Measurements from ENCODE around the gene ZNF217. TPM values are rescaled to one million over a fixed set of nuclear protein-coding genes. Genes with fewer than 3 reads are reported as not detected.

Gene ZNF217
- total RNA-seq, 1 experiment from 2014 or later, result 42.9 TPM

DNA sequence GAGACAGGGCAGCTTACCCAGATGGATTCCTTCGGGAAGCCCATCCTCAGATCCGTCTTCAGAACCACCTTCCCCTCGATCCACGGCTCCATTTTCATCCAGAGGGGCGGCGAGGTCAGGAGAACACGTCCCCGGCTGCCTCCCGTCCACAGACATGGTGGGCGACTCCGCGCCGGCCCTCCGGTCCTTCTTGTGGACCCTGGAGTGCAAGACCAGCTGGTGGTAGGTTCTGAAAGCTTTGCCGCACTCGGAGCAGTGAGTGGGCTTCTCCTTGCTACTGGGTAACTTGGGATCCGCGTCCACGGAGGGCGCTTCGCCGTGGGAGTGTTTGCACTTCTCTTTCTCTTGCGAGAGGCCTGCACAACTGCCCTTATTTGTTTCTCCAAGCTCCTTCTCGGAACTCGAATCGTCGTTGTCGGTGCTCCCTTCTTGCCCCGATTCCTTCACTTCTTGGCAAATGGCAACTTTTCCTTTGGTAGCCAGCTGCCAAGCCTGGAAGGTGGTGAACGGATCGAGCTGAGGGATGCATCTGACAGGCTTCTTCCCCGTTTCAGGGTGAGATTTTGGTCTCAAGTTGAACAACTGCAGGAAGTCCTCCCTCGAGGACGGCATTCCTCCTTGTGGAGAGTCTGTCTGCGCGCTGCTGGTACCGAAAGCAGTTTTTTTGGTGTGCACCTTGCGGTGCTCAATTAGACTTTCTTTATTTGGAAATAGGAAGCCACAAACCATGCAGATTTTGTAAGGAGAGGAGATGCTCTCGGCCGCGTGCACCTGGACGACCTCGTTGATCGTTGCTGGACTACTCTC is 12.0 kb downstream of the ZNF217 start:
- Mint-ChIP-seq H3K4me3 (ENCODE audit: unreplicated experiment) (peak overlapping the region; percentile 54), H3K4me1 (ENCODE audit: insufficient read depth, unreplicated experiment) (peaks cover 35% of the 10 kb centered on the region), H3K9me3 (ENCODE audit: unreplicated experiment) (no peaks in the 10 kb centered on the region), H3K27ac (ENCODE audit: low read depth, unreplicated experiment) (peak overlapping the region; percentile 75), H3K27me3 (ENCODE audit: insufficient read depth, unreplicated experiment) (no peaks in the 10 kb centered on the region), H3K36me3 (ENCODE audit: insufficient read depth, unreplicated experiment) (peaks cover 78% of the 10 kb centered on the region)
- DNase-seq (ENCODE audit: unreplicated experiment), result no peak
- intact Hi-C loops (cut with micrococcal nuclease), result no loop called here
- TF ChIP-seq, protein P1, sequence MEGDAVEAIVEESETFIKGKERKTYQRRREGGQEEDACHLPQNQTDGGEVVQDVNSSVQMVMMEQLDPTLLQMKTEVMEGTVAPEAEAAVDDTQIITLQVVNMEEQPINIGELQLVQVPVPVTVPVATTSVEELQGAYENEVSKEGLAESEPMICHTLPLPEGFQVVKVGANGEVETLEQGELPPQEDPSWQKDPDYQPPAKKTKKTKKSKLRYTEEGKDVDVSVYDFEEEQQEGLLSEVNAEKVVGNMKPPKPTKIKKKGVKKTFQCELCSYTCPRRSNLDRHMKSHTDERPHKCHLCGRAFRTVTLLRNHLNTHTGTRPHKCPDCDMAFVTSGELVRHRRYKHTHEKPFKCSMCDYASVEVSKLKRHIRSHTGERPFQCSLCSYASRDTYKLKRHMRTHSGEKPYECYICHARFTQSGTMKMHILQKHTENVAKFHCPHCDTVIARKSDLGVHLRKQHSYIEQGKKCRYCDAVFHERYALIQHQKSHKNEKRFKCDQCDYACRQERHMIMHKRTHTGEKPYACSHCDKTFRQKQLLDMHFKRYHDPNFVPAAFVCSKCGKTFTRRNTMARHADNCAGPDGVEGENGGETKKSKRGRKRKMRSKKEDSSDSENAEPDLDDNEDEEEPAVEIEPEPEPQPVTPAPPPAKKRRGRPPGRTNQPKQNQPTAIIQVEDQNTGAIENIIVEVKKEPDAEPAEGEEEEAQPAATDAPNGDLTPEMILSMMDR (IDR thresholded peaks at IDR 0.05; ENCODE audit: unreplicated experiment), result no peak
- BruUV-seq (replicated peaks), result no TSS peak
- ChIA-PET POLR2A (interaction anchor here (0.6 to 8.0 kb wide), 16 partner anchors 8 to 626 kb away, joined by 3 to 107 read pairs (median 10); partner anchors contain the start of genes PFDN4 and ZNF217), CTCF (interaction anchor here (0.6 to 9.0 kb wide), 9 partner anchors 13 to 345 kb away, joined by 3 to 163 read pairs (median 4); partner anchors contain the start of gene ZNF217)

- TF ChIP-seq, protein P1 (IDR thresholded peaks at IDR 0.05; ENCODE audit: unreplicated experiment), result no peak
- intact Hi-C loops (cut with micrococcal nuclease), result no loop called here
- no peak for DNase-seq (ENCODE audit: unreplicated experiment)
- CTCF ChIA-PET, result interaction anchor here (0.8 to 9.0 kb wide), 13 partner anchors 33 to 481 kb away, joined by 3 to 163 read pairs (median 5); no protein-coding TSS in a partner anchor
- Mint-ChIP-seq H3K36me3 (ENCODE audit: insufficient read depth, unreplicated experiment) (peaks cover 78% of the 10 kb centered on the region), H3K27me3 (ENCODE audit: insufficient read depth, unreplicated experiment) (no peaks in the 10 kb centered on the region), H3K4me3 (ENCODE audit: unreplicated experiment) (peak overlapping the region; percentile 54), H3K27ac (ENCODE audit: low read depth, unreplicated experiment) (peak overlapping the region; percentile 90), H3K4me1 (ENCODE audit: insufficient read depth, unreplicated experiment) (peaks cover 27% of the 10 kb centered on the region), H3K9me3 (ENCODE audit: unreplicated experiment) (no peaks in the 10 kb centered on the region)
- POLR2A ChIA-PET, result interaction anchor here (0.6 to 8.0 kb wide), 20 partner anchors 9 to 627 kb away, joined by 3 to 107 read pairs (median 15); partner anchors contain the start of genes PFDN4 and ZNF217
- no TSS peak for BruUV-seq (replicated peaks)
Observed at GRCh38 chr20:53580376-53581111, 13.1 kb downstream of the ZNF217 start.

DNA sequence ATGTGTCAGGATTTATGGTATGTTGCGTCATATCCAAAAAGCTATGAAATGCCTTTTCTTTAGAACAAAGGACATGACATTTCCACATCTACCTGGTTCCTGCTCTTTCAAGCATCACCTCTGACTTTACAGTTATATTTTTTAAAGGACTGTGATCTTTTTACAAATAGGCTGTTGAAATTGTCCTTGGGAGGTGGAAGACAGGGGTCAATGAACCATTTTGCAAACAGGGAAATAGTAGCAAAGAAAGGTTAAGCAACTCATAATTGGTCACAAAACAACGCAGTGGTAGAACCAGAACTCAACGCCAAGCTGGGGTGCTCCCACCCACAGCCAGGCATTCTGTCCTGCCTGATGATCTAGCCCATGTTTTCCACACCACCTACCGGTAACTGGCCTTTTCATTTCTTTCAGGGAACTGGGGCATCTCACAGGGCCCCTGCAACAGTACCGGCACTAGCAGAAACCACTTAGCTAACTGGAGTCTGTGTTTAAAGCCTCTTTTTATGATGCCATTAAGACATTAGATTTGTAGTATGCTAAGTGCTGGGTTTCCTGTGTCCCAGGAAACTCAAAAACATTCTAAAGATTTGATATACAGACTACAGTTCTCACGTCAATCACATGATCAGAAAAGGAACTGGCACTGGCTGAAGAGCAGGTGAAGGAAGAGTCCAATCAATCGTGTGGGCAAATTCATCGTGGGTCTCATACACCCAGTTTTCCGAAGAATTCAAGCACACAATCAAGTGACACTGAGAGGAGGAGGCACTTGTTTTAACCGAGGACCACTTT is 13.9 kb downstream of the ZNF217 start:
- peak; percentile 92 for DNase-seq (ENCODE audit: unreplicated experiment)
- intact Hi-C loops (cut with micrococcal nuclease), result loop anchor here (1.0 to 5.0 kb wide), 6 partner anchors 43 to 619 kb away; no protein-coding TSS in a partner anchor
- peaks cover 80% of the 10 kb centered on the region for H3K36me3 Mint-ChIP-seq (ENCODE audit: insufficient read depth, unreplicated experiment)
- peak overlapping the region; percentile 90 for H3K27ac Mint-ChIP-seq (ENCODE audit: low read depth, unreplicated experiment)
- TF ChIP-seq, protein P1 (IDR thresholded peaks at IDR 0.05; ENCODE audit: unreplicated experiment), result no peak
- peaks cover 30% of the 10 kb centered on the region for H3K4me1 Mint-ChIP-seq (ENCODE audit: insufficient read depth, unreplicated experiment)
- H3K9me3 Mint-ChIP-seq (ENCODE audit: unreplicated experiment), result no peaks in the 10 kb centered on the region
- BruUV-seq (replicated peaks), result TSS peak; percentile 58
- H3K27me3 Mint-ChIP-seq (ENCODE audit: insufficient read depth, unreplicated experiment), result no peaks in the 10 kb centered on the region
- H3K4me3 Mint-ChIP-seq (ENCODE audit: unreplicated experiment), result peak overlapping the region; percentile 54
- ChIA-PET CTCF (interaction anchor here (0.6 to 9.0 kb wide), 24 partner anchors 29 to 731 kb away, joined by 3 to 163 read pairs (median 4); no protein-coding TSS in a partner anchor), POLR2A (interaction anchor here (0.6 to 8.0 kb wide), 29 partner anchors 12 to 636 kb away, joined by 3 to 107 read pairs (median 5); partner anchors contain the start of genes PFDN4 and ZNF217)
